Psoas muscle (tissue), 8 donors: ENCODE results near the gene ZNF410. TPM values are rescaled to one million over a fixed set of nuclear protein-coding genes. Genes with fewer than 3 reads are reported as not detected.

ENCODE experiments used
- ATAC-seq, 4 donors: fragments of 200-7000 bp; cut with Tn5 transposase; one replicate each; pipeline ENCODE4 v1.9.1; 2020; ENCODE audit warnings: moderate library complexity in 3 of 4, mild to moderate bottlenecking in 2 of 4
- DNase-seq, 2 donors: peaks; one replicate each; pipeline ENCODE4 v3.0.0-alpha.2; 2020
- H3K27ac ChIP-seq: fragments of 200-600 bp; one replicate; pipeline ENCODE4 v1.8.0; 2022
- H3K27me3 ChIP-seq, 3 donors: fragments of 200-600 bp in 1 of 3; one replicate each; pipeline versions ENCODE4 v1.6.1 to v1.8.0; 2013 to 2022; ENCODE audit warnings: low read length in 2 of 3, mild to moderate bottlenecking in 2 of 3, moderate library complexity in 1 of 3; ENCODE audit not compliant: insufficient read depth in 3 of 3
- H3K36me3 ChIP-seq, 2 donors: fragments of 200-600 bp in 1 of 2; one replicate each; pipeline versions ENCODE4 v1.6.1 to v1.8.0; 2013 to 2022; ENCODE audit warnings: low read depth in 1 of 2, mild to moderate bottlenecking in 1 of 2, moderate library complexity in 1 of 2; ENCODE audit not compliant: insufficient read depth in 1 of 2
- H3K4me1 ChIP-seq: fragments of 200-600 bp; one replicate; pipeline ENCODE4 v1.8.0; 2022
- H3K4me3 ChIP-seq: fragments of 200-600 bp; one replicate; pipeline ENCODE4 v1.8.0; 2022; ENCODE audit warnings: mild to moderate bottlenecking
- H3K9me3 ChIP-seq: fragments of 200-600 bp; one replicate; pipeline ENCODE4 v1.8.0; 2022
- WGBS, 3 donors: extraction: QIAGEN DNeasy Blood & Tissue Kit; methylation state at CpG; one replicate each; pipeline versions ENCODE4 v1.1.6 to v1.1.7; 2013; 5-methylcytosine and 5-hydroxymethylcytosine counted together
- intact Hi-C, 2 donors: fragments of 100-400 bp; cut with DNase I; formaldehyde crosslinking; loops; one replicate each; pipeline versions ENCODE4 v1.11.0 to v1.14.2; 2022
- polyA plus RNA-seq, 3 donors: library from polyadenylated mRNA; stranded (reverse); fragments of 200-250 nt; gene quantifications; one replicate each; pipeline ENCODE4 v1.2.3, GENCODE V29; 2013
- total RNA-seq, 4 donors: library from RNA; stranded (reverse); fragmentation: NEBNext Ultra II Directional in 2 of 4; extraction: Animal tissue kit (Norgen Biotek cat#: 25700) in 2 of 4; gene quantifications; one replicate each; pipeline versions ENCODE4 v1.2.1 to v1.2.4, GENCODE V29; 2021 to 2023
- TF ChIP-seq, protein P1 (sequence below): fragments of 200-600 bp; IDR thresholded peaks from one replicate; pipeline ENCODE4 v1.8.0; 2022; ENCODE audit warnings: antibody characterized with exemption
- donor health status: healthy with polysubstance abuse.
- donor health status: DM: no; HTN: no; CAD: no; lungs with moderate emphysema.
- donor health status: Bipolar disorder and iron deficiency.
- donor health status: healthy.
- donor health status: DM: yes; HTN: yes; CAD: no.
- donor health status: DM: no; HTN: no; CAD: no.
- donor health status: DM: no; HTN: no; CAD: no.
- donor health status: DM: yes; HTN: yes; CAD: no.

Gene ZNF410
- total and polyA plus RNA-seq, 7 donors: 13.1 to 40.6 (median 21.4) TPM

DNA sequence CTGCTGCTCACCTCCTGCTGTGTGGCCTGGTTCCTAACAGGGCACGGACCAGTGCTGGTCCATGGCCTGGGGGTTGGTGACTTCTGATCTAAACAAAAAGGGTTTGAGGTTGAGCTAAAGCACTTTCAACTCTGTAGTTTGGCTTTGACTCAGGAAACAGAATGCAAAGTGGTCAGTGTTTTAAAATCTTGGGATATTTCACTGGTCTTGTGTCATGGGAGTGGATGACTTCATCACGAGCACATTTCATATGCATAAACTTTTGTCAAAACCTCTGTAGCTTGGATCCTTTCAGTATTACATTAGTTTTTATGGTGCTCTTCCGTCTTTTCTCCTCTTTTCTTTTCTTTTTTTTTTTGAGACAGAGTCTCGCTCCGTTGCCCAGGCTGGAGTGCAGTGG, 37.7 kb downstream of the ZNF410 start:
- no peaks in the 10 kb centered on the region for H3K27me3 ChIP-seq
- ATAC-seq (no peak), DNase-seq (no peak)
- H3K9me3 ChIP-seq: no peaks in the 10 kb centered on the region
- WGBS, 3 donors: 84 to 86% (median 85%) methylated on average over 5 of the region's 5 CpGs
- intact Hi-C loops: no loop called here
- H3K4me1 ChIP-seq: no peaks in the 10 kb centered on the region
- H3K4me3 ChIP-seq: no peak overlapping the region
- H3K36me3 ChIP-seq: peaks cover 12 to 100% of the 10 kb centered on the region in 2 donors
- H3K27ac ChIP-seq: no peak overlapping the region
- TF ChIP-seq, protein P1, sequence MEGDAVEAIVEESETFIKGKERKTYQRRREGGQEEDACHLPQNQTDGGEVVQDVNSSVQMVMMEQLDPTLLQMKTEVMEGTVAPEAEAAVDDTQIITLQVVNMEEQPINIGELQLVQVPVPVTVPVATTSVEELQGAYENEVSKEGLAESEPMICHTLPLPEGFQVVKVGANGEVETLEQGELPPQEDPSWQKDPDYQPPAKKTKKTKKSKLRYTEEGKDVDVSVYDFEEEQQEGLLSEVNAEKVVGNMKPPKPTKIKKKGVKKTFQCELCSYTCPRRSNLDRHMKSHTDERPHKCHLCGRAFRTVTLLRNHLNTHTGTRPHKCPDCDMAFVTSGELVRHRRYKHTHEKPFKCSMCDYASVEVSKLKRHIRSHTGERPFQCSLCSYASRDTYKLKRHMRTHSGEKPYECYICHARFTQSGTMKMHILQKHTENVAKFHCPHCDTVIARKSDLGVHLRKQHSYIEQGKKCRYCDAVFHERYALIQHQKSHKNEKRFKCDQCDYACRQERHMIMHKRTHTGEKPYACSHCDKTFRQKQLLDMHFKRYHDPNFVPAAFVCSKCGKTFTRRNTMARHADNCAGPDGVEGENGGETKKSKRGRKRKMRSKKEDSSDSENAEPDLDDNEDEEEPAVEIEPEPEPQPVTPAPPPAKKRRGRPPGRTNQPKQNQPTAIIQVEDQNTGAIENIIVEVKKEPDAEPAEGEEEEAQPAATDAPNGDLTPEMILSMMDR: no peak

DNA sequence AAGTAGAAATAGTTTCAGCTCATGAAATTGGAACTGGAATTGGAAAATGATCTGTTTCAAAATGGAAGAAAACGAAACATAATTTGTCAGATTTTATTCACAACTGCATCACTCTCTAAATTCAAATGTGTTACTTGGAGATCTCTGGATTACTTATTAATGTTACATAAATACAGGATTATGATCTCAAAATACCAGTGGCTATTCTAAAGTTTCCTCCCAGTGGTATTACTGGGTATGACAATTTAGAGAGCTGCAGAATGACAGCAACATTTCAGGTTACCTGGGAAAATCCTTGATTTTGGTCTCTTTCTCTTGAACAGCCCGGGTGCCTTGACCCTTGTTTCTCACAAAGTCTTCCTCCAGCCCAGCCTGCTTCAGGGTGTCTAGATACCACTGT, 49.0 kb downstream of the ZNF410 start:
- Histone ChIP-seq H3K4me1 (no peaks in the 10 kb centered on the region), H3K27me3 (no peaks in the 10 kb centered on the region), H3K27ac (no peak overlapping the region), H3K9me3 (no peaks in the 10 kb centered on the region), H3K4me3 (no peak overlapping the region), H3K36me3 (peaks cover 11 to 98% of the 10 kb centered on the region in 2 donors)
- DNase-seq (no peak), ATAC-seq (no peak)
- WGBS, 3 donors: 85 to 86% (median 86%) methylated on average over 2 of the region's 2 CpGs
- intact Hi-C loops: no loop called here
- TF ChIP-seq, protein P1: no peak

DNA sequence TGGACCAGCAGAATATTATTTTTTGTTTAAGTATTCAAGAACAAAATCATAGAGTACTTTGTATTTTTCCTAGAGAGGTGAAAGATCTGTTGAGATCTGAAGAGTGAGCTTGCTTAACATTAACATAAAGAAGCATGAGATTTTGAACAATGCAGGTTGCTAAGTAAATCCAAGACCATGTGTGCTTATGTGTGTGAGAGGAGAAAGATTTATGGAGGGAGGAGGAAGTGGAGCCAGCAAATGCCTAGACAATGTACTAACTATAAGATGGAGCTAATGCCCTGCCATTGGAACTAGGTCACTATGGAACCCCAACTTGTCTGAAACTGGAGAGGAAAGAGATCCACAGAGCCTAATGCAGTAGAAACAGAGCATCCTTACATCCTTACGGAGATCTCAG, 49.9 kb downstream of the ZNF410 start:
- DNase-seq (no peak), ATAC-seq (no peak)
- Histone ChIP-seq H3K36me3 (peaks cover 11 to 98% of the 10 kb centered on the region in 2 donors), H3K4me3 (no peak overlapping the region), H3K27ac (no peak overlapping the region), H3K27me3 (no peaks in the 10 kb centered on the region), H3K9me3 (no peaks in the 10 kb centered on the region), H3K4me1 (no peaks in the 10 kb centered on the region)
- 81 to 89% (median 86%) methylated on average over 1 of the region's 1 CpG for WGBS, 3 donors
- intact Hi-C loops: no loop called here
- TF ChIP-seq, protein P1: no peak

DNA sequence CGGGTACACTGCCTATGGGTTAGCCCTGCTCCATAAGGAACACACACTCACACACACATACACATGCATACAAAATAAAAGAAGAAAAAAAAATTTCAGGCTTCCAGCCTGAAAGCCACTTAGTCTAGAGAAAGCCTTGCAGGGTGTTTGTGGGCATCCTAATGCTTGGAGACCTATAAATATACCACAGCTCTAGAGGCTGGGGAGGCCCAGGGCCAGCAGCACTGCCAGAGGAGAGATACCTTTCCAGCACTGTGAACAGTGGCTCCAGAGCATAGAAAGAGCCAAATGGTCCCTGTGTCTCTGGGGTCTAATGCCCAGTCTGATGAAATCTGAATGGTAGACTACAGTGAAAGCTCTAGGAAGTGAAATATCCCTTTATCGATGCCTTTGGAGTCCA, 50.4 kb downstream of the ZNF410 start:
- DNase-seq (no peak), ATAC-seq (peak in 2 of 4 donors; percentile 21 to 33)
- Histone ChIP-seq H3K9me3 (no peaks in the 10 kb centered on the region), H3K27ac (no peak overlapping the region), H3K4me3 (no peak overlapping the region), H3K36me3 (peaks cover 11 to 98% of the 10 kb centered on the region in 2 donors), H3K27me3 (no peaks in the 10 kb centered on the region), H3K4me1 (no peaks in the 10 kb centered on the region)
- intact Hi-C loops: no loop called here
- TF ChIP-seq, protein P1: no peak
- WGBS, 3 donors: 84 to 93% (median 92%) methylated on average over 2 of the region's 2 CpGs

DNA sequence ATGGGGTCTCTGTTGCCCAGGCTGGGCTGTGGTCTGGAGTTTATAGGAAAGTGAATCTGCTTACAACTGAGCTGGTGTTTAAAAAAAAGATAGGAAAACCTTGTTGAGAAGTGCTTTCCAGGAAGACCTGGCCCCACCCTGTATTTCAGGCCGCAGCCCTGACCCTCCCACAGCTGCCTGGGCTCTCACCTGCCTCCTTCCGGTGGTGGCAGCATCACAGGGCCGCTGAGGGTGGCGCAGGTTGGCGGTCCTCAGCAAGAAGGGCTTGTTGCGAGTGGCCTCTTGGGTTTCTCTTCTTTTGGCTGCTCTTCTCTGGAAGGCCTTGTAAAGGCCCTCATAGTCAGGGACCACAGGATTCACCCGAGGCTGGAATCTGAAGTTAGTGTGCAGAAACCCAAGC, 55.5 kb downstream of the ZNF410 start:
- no peak for DNase-seq
- H3K36me3 ChIP-seq: peaks cover 2 to 86% of the 10 kb centered on the region in 2 donors
- WGBS, 3 donors: 86 to 91% (median 88%) methylated on average over 7 of the region's 7 CpGs

More for the DNA sequence above, 55.5 kb downstream of the ZNF410 start:
- no peak overlapping the region for H3K27ac ChIP-seq
- ATAC-seq: no peak
- no peaks in the 10 kb centered on the region for H3K27me3 ChIP-seq
- TF ChIP-seq, protein P1: no peak
- H3K4me3 ChIP-seq: no peak overlapping the region
- no peaks in the 10 kb centered on the region for H3K4me1 ChIP-seq
- intact Hi-C loops: no loop called here
- H3K9me3 ChIP-seq: no peaks in the 10 kb centered on the region
